ENCODE measurements around the gene TSC22D4. TPM values are rescaled to one million over a fixed set of nuclear protein-coding genes. Genes with fewer than 3 reads are reported as not detected.

The TSC22D4 gene
- total RNA-seq, 3 donors from 2014 or later, result 45.1 to 65.2 (median 64.8) TPM

DNA sequence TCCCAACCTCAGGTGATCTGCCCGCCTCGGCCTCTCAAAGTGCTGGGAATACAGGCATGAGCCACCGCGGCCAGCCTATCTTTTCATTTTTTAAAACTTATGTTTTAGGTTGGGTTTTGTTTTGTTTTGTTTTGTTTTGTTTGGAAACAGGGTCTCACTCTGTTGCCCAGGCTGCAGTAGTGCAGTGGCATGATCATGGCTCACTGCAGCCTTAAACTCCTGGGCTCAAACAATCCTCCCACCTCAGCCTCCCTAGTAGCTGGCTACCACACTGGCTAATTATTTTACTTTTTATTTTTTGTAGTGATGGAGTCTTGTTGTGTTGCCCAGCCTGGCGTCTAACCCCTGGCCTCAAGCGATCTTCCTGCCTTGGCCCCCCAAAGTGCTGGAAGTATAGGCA is 40.6 kb upstream of the TSC22D4 start:
- Histone ChIP-seq H3K9me3 (no peaks in the 10 kb centered on the region), H3K36me3 (ENCODE audit: low read depth) (no peaks in the 10 kb centered on the region), H3K4me1 (ENCODE audit: low read depth) (peaks cover 5% of the 10 kb centered on the region), H3K4me3 (no peak overlapping the region)
- intact Hi-C loops (cut with DNase I, micrococcal nuclease), result no loop called here
- TF ChIP-seq, protein P1, sequence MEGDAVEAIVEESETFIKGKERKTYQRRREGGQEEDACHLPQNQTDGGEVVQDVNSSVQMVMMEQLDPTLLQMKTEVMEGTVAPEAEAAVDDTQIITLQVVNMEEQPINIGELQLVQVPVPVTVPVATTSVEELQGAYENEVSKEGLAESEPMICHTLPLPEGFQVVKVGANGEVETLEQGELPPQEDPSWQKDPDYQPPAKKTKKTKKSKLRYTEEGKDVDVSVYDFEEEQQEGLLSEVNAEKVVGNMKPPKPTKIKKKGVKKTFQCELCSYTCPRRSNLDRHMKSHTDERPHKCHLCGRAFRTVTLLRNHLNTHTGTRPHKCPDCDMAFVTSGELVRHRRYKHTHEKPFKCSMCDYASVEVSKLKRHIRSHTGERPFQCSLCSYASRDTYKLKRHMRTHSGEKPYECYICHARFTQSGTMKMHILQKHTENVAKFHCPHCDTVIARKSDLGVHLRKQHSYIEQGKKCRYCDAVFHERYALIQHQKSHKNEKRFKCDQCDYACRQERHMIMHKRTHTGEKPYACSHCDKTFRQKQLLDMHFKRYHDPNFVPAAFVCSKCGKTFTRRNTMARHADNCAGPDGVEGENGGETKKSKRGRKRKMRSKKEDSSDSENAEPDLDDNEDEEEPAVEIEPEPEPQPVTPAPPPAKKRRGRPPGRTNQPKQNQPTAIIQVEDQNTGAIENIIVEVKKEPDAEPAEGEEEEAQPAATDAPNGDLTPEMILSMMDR (IDR thresholded peaks at IDR 0.05), result no peak
- ATAC-seq (no peak), DNase-seq (no peak)

DNA sequence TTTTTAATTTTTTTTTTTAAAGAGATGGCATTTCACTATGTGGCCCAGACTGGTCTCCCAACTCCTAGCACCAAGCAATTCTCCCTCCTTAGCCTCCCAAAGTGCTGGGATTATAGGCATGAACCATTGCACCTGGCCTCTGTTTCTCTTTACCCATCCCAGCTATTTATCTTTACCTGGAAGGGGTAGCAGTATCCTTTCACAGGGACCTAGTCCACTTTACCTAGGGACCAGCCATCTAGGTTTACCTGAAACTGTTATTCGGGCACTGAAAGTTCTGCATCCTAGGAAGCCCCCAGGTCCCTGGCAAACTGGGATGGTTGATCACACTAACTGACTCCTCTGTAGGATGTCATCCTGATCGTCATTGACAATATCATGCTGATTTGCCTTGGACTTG is 38.3 kb upstream of the TSC22D4 start:
- peaks cover 5% of the 10 kb centered on the region for H3K4me1 ChIP-seq (ENCODE audit: low read depth)
- H3K36me3 ChIP-seq (ENCODE audit: low read depth), result no peaks in the 10 kb centered on the region
- DNase-seq, result no peak
- TF ChIP-seq, protein P1 (IDR thresholded peaks at IDR 0.05), result no peak
- no peaks in the 10 kb centered on the region for H3K9me3 ChIP-seq
- no peak for ATAC-seq
- intact Hi-C loops (cut with DNase I, micrococcal nuclease), result no loop called here
- H3K4me3 ChIP-seq, result no peak overlapping the region

DNA sequence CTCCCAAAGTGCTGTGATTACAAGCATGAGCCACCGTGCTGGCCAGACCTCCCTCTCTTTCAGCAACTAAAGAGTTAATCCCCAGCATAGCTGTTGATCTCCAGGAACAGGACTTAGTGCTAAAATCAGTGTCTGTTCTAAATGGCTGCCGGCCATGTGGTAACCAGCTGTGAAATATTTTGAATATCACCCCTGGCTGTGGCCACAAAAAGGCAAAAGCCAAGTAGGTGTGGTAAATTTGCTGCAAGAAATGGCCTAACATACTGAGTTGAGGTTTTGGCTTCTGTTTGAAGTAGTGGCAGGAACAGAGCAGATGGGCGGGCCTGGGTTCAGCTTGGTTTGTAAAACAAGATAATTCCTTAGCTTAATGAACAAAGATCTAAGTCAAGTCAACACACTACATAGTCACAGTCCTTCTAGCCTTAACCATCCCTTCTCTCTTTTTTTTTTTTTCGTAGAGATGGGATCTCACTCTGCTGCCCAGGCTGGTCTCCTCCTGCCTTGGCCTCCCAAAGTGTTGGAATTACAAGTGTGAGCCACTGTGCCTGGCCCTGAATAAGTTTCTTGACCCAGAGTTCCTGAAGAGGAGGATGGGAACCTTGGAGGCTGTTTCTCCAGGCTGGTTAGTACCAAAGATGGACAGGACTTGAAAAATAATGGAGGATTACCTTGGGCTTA is 37.3 kb upstream of the TSC22D4 start:
- peaks cover 5% of the 10 kb centered on the region for H3K4me1 ChIP-seq (ENCODE audit: low read depth)
- intact Hi-C loops (cut with DNase I, micrococcal nuclease), result no loop called here
- TF ChIP-seq, protein P1 (IDR thresholded peaks at IDR 0.05), result no peak
- H3K36me3 ChIP-seq (ENCODE audit: low read depth), result no peaks in the 10 kb centered on the region
- DNase-seq (peak in 1 of 3 donors; percentile 40), ATAC-seq (peak; percentile 79)
- no peak overlapping the region for H3K4me3 ChIP-seq
- no peaks in the 10 kb centered on the region for H3K9me3 ChIP-seq

DNA sequence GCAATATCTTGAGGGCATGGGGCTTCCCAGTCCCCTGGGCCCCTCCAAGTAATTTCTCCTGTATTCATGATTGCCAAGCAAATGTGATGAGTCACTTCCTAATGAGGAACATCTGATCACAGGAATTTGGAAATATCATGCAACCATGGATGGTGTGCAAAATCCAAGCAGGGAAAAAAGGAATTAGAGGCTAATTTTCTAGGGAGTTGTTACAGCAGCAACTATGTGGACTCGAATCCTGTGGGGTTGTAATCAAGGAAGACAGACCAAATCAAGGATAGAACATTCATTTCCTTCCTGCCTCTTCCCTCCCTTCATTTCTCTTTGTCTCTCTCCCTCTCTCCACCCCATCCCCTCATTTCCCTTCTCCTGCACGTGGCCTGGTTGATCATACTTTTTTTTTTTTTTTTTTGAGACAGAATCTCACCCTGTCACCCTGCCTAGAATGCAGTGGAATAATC is 36.1 kb upstream of the TSC22D4 start:
- TF ChIP-seq, protein P1 (IDR thresholded peaks at IDR 0.05), result no peak
- no peaks in the 10 kb centered on the region for H3K9me3 ChIP-seq
- intact Hi-C loops (cut with DNase I, micrococcal nuclease), result no loop called here
- H3K4me1 ChIP-seq (ENCODE audit: low read depth), result peaks cover 5% of the 10 kb centered on the region
- no peaks in the 10 kb centered on the region for H3K36me3 ChIP-seq (ENCODE audit: low read depth)
- ATAC-seq (no peak), DNase-seq (no peak)
- no peak overlapping the region for H3K4me3 ChIP-seq

DNA sequence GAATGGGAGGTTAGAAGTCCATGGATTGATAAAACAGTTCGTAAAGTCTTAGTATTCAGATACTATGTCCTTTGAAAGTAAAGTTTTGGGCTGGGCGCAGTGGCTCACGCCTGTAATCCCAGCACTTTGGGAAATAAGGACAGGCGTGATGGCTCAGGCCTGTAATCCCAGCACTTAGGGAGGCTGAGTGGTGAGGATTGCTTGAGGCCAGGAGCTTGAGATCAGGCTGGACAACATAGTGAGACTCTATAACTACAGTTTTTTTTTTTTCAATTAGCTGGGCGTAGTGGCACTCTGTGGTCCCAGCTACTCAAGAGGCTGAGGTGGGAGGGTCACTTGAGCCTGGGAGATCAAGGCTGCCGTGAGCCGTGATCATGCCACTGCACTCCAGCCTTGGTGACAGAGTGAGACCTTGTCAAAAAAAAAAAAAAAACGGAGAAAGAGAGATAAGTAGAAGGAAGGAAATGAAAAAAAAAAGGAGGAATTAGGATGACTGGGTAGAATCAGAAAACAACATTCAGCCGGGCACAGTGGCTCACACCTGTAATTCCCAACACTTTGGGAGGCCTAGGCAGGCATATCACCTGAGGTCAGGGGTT is 34.3 kb upstream of the TSC22D4 start:
- no peaks in the 10 kb centered on the region for H3K36me3 ChIP-seq (ENCODE audit: low read depth)
- DNase-seq (no peak), ATAC-seq (no peak)
- no peaks in the 10 kb centered on the region for H3K9me3 ChIP-seq
- intact Hi-C loops (cut with DNase I, micrococcal nuclease), result no loop called here
- peaks cover 5% of the 10 kb centered on the region for H3K4me1 ChIP-seq (ENCODE audit: low read depth)
- TF ChIP-seq, protein P1 (IDR thresholded peaks at IDR 0.05), result no peak
- no peak overlapping the region for H3K4me3 ChIP-seq
